GM18520 (cell line): ENCODE measurements around the gene KRTAP4-1.
"Not testable (repeated sequence)": the region's sequence is repeated elsewhere in the genome, so short reads cannot be mapped to it uniquely, and the experiment has no call there.

Experiments used
- ATAC-seq: cut with Tn5 transposase; IDR thresholded peaks from one replicate; pipeline ENCODE4 v1.9.1; 2021; ENCODE audit not compliant: unreplicated experiment

KRTAP4-1 gene

GRCh38 chr17:41184480-41184961 lies at the start of gene KRTAP4-1:
Gene KRTAP4-1 (minus strand): TSS chr17:41184911. CDS start chr17:41184854, 57 bp downstream.
- ATAC-seq = no peak

- not testable (repeated sequence) for ATAC-seq
Observed at GRCh38 chr17:41232399-41233105, 47.8 kb upstream of the KRTAP4-1 start, which contains the start of gene KRTAP9-3. Gene KRTAP9-3 (plus strand): TSS chr17:41232449. CDS start chr17:41232502, 53 bp downstream.

- no peak for ATAC-seq
Observed at GRCh38 chr17:41231731-41232130, 47.0 kb upstream of the KRTAP4-1 start.

- ATAC-seq = no peak
Observed at GRCh38 chr17:41230094-41230493, 45.4 kb upstream of the KRTAP4-1 start.

- not testable (repeated sequence) for ATAC-seq
Observed at GRCh38 chr17:41226598-41227095, 41.9 kb upstream of the KRTAP4-1 start, which contains the start of gene KRTAP9-2. Gene KRTAP9-2 (plus strand): TSS chr17:41226648. CDS start chr17:41226655, 7 bp downstream.

GRCh38 chr17:41226051-41226450 lies 41.3 kb upstream of the KRTAP4-1 start:
- ATAC-seq = no peak

- ATAC-seq = no peak
Observed at GRCh38 chr17:41223821-41224220, 39.1 kb upstream of the KRTAP4-1 start.

- ATAC-seq = no peak
Observed at GRCh38 chr17:41215681-41216080, 31.0 kb upstream of the KRTAP4-1 start.

- no peak for ATAC-seq
Observed at GRCh38 chr17:41212524-41213169, 27.9 kb upstream of the KRTAP4-1 start.

GRCh38 chr17:41211845-41212466 lies 27.2 kb upstream of the KRTAP4-1 start:
- no peak for ATAC-seq

GRCh38 chr17:41199421-41200078 lies 14.8 kb upstream of the KRTAP4-1 start:
- ATAC-seq = no peak

GRCh38 chr17:41196068-41196467 lies 11.4 kb upstream of the KRTAP4-1 start:
- no peak for ATAC-seq

- no peak for ATAC-seq
Observed at GRCh38 chr17:41190328-41190727, 5.6 kb upstream of the KRTAP4-1 start.

GRCh38 chr17:41189837-41190318 lies 5.2 kb upstream of the KRTAP4-1 start, which contains the start of gene KRTAP9-1:
Gene KRTAP9-1 (plus strand): TSS chr17:41189887. CDS start chr17:41189887, 0 bp downstream.
- not testable (repeated sequence) for ATAC-seq

GRCh38 chr17:41186872-41187271 lies 2.2 kb upstream of the KRTAP4-1 start:
- ATAC-seq = no peak

GRCh38 chr17:41185001-41185400 lies 290 bp upstream of the KRTAP4-1 start:
- no peak for ATAC-seq

- ATAC-seq = no peak
Observed at GRCh38 chr17:41178843-41179616, 5.7 kb downstream of the KRTAP4-1 start.

GRCh38 chr17:41178341-41178740 lies 6.4 kb downstream of the KRTAP4-1 start:
- no peak for ATAC-seq

GRCh38 chr17:41177727-41178271 lies 6.9 kb downstream of the KRTAP4-1 start, which contains the start of gene KRTAP4-2:
Gene KRTAP4-2 (minus strand): TSS chr17:41178221. CDS start chr17:41178164, 57 bp downstream.
- ATAC-seq = no peak
